Upper lobe of right lung (tissue), 1 donor: Measurements from ENCODE around the gene IMPDH1. TPM values are rescaled to one million over a fixed set of nuclear protein-coding genes. Genes with fewer than 3 reads are reported as not detected.
A peak's percentile ranks its signal among the peaks of the same experiment; 100 is the strongest.

Experiments used
- ATAC-seq: fragments of 200-7000 bp; cut with Tn5 transposase; one replicate; pipeline ENCODE4 v1.9.1; 2020; ENCODE audit warnings: mild to moderate bottlenecking, moderate library complexity
- DNase-seq: peaks from one replicate; pipeline ENCODE4 v3.0.0-alpha.2; 2020
- H3K27ac ChIP-seq: fragments of 200-600 bp; one replicate; pipeline ENCODE4 v1.8.0; 2022
- H3K27me3 ChIP-seq: fragments of 200-600 bp; one replicate; pipeline ENCODE4 v1.8.0; 2022; ENCODE audit warnings: mild to moderate bottlenecking
- H3K36me3 ChIP-seq: fragments of 200-600 bp; one replicate; pipeline ENCODE4 v1.8.0; 2022
- H3K4me1 ChIP-seq: fragments of 200-600 bp; one replicate; pipeline ENCODE4 v1.8.0; 2022
- H3K4me3 ChIP-seq: fragments of 200-600 bp; one replicate; pipeline ENCODE4 v1.8.0; 2022; ENCODE audit warnings: mild to moderate bottlenecking
- H3K9me3 ChIP-seq: fragments of 200-600 bp; one replicate; pipeline ENCODE4 v1.8.0; 2022
- CTCF ChIP-seq: fragments of 200-600 bp; IDR thresholded peaks from one replicate; pipeline ENCODE4 v1.8.0; 2022; ENCODE audit warnings: antibody characterized with exemption
- intact Hi-C: fragments of 100-400 bp; cut with DNase I; formaldehyde crosslinking; loops from one replicate; pipeline ENCODE4 v1.11.0; 2022
- total RNA-seq: library from RNA; stranded (reverse); fragmentation: NEBNext Ultra II Directional; extraction: Animal tissue kit (Norgen Biotek cat#: 25700); gene quantifications from one replicate; pipeline ENCODE4 v1.2.1, GENCODE V29; 2021
- donor health status: DM: no; HTN: yes; CAD: no; lungs with severe emphysema.

The IMPDH1 gene
- total RNA-seq, 1 donor from 2014 or later = 59.8 TPM

GRCh38 chr7:128415217-128415785, 5.5 kb upstream of the IMPDH1 start:
- DNase-seq (no peak), ATAC-seq (no peak)
- TF ChIP-seq CTCF = no peak
- Histone ChIP-seq H3K27me3 (no peaks in the 10 kb centered on the region), H3K27ac (no peak overlapping the region), H3K9me3 (no peaks in the 10 kb centered on the region), H3K36me3 (no peaks in the 10 kb centered on the region), H3K4me3 (no peak overlapping the region), H3K4me1 (peaks cover 7% of the 10 kb centered on the region)
- intact Hi-C loops = no loop called here

- H3K27ac ChIP-seq = peak overlapping the region; percentile 99
- no peaks in the 10 kb centered on the region for H3K9me3 ChIP-seq
- H3K36me3 ChIP-seq = no peaks in the 10 kb centered on the region
- peak; percentile 48 for ATAC-seq
- H3K4me1 ChIP-seq = peaks cover 37% of the 10 kb centered on the region
- intact Hi-C loops = no loop called here
- no peak for DNase-seq
- H3K4me3 ChIP-seq = peak overlapping the region; percentile 71
- TF ChIP-seq CTCF = no peak
- H3K27me3 ChIP-seq = no peaks in the 10 kb centered on the region
These were observed 620 bp upstream of the IMPDH1 start for GRCh38 chr7:128410451-128410753.

DNA sequence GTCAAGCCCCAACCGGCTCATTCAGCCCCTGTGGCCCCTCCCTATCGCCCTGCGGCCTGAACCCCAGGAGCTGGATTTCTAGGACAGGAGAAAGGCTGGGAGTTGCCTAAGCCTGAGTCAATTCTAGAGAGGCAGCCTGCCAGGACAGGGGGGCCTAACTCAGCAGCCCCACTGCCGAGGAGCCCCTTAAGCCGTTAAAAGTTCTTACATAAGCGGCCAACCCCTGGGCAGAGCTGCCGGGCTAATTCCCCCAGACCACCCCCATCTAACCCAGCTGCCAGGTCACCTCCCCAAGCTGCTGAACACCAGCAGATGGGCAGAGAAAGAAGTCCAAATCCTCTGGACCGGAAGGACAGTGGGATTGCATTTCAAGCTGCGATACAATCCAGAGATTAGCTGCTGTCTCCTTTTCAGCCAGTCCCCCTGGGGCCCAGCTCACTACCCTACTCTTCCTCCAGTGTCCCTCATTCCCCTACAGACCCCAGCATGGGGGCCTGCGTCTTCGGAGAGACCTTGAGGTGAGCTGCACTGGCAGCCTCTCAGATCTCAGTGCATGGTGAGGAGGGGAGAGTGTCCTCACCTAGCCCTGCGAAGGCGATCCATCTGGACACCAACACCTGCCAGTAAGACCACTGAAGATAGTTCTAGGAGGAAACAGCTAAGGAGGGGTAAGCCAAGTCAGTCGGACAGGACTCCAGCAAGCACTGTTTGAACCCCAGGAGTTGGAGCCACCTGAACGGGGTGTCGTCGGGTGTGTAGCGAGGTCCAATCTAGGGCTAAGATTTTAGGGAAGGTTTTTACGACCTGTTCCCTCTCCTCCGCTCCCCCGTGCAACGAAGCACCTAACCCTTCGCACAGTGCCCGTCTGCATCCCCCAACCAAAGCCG, 830 bp downstream of the IMPDH1 start:
- Histone ChIP-seq H3K27ac (peak overlapping the region; percentile 99), H3K27me3 (no peaks in the 10 kb centered on the region), H3K4me1 (peaks cover 49% of the 10 kb centered on the region), H3K4me3 (peak overlapping the region; percentile 71), H3K36me3 (no peaks in the 10 kb centered on the region), H3K9me3 (no peaks in the 10 kb centered on the region)
- no peak for TF ChIP-seq CTCF
- DNase-seq = peak; percentile 73
- ATAC-seq = no peak
- intact Hi-C loops = no loop called here

- no peak for TF ChIP-seq CTCF
- peaks cover 52% of the 10 kb centered on the region for H3K4me1 ChIP-seq
- H3K27me3 ChIP-seq = no peaks in the 10 kb centered on the region
- H3K4me3 ChIP-seq = peak overlapping the region; percentile 71
- ATAC-seq = no peak
- H3K9me3 ChIP-seq = no peaks in the 10 kb centered on the region
- H3K36me3 ChIP-seq = no peaks in the 10 kb centered on the region
- DNase-seq = no peak
- peak overlapping the region; percentile 99 for H3K27ac ChIP-seq
- intact Hi-C loops = no loop called here
These were observed 1.8 kb downstream of the IMPDH1 start for GRCh38 chr7:128407751-128408708.

GRCh38 chr7:128407233-128407589, 2.6 kb downstream of the IMPDH1 start:
- no peak for TF ChIP-seq CTCF
- H3K9me3 ChIP-seq = no peaks in the 10 kb centered on the region
- H3K4me1 ChIP-seq = peaks cover 52% of the 10 kb centered on the region
- no peaks in the 10 kb centered on the region for H3K36me3 ChIP-seq
- DNase-seq (no peak), ATAC-seq (no peak)
- no peak overlapping the region for H3K4me3 ChIP-seq
- peak overlapping the region; percentile 99 for H3K27ac ChIP-seq
- H3K27me3 ChIP-seq = no peaks in the 10 kb centered on the region
- intact Hi-C loops = no loop called here
